Neutrophil (primary cell): Measurements from ENCODE around the gene TMEM132E.

Source experiments
- H3K27ac ChIP-seq: fragments of 200-600 bp; sonication (generic); 2 replicates; pipeline ENCODE4 v1.5.1; 2016; ENCODE audit warnings: mild to moderate bottlenecking, moderate library complexity
- H3K27me3 ChIP-seq: fragments of 200-600 bp; sonication (generic); 2 replicates; pipeline ENCODE4 v1.6.0; 2016; ENCODE audit warnings: mild to moderate bottlenecking
- H3K36me3 ChIP-seq: fragments of 200-600 bp; sonication (generic); 2 replicates; pipeline ENCODE4 v1.5.1; 2017
- H3K4me1 ChIP-seq, 2 experiments: fragments of 200-600 bp in 1 of 2; sonication (generic) in 1 of 2; 1 replicate in 1 of 2; 2 replicates in 1 of 2; pipeline versions ENCODE4 v1.5.1 to v1.6.1; 2013 to 2016; ENCODE audit warnings: low read depth in 1 of 2, low read length in 1 of 2, mild to moderate bottlenecking in 1 of 2, moderate library complexity in 1 of 2; ENCODE audit not compliant: control insufficient read depth in 1 of 2, insufficient read depth in 1 of 2
- H3K4me3 ChIP-seq, 2 experiments: fragments of 200-600 bp in 1 of 2; sonication (generic) in 1 of 2; 1 replicate in 1 of 2; 2 replicates in 1 of 2; pipeline ENCODE4 v1.5.1; 2013 to 2016; ENCODE audit warnings: low read depth in 1 of 2, low read length in 1 of 2, mild to moderate bottlenecking in 1 of 2, moderate library complexity in 1 of 2
- H3K9me3 ChIP-seq: fragments of 200-600 bp; sonication (generic); 2 replicates; pipeline ENCODE4 v1.5.1; 2016
- TF ChIP-seq, protein P1 (sequence below): fragments of 200-600 bp; sonication (generic); IDR thresholded peaks from 2 replicates; pipeline ENCODE4 v1.5.1; 2016; ENCODE audit warnings: antibody characterized with exemption

The TMEM132E gene

DNA sequence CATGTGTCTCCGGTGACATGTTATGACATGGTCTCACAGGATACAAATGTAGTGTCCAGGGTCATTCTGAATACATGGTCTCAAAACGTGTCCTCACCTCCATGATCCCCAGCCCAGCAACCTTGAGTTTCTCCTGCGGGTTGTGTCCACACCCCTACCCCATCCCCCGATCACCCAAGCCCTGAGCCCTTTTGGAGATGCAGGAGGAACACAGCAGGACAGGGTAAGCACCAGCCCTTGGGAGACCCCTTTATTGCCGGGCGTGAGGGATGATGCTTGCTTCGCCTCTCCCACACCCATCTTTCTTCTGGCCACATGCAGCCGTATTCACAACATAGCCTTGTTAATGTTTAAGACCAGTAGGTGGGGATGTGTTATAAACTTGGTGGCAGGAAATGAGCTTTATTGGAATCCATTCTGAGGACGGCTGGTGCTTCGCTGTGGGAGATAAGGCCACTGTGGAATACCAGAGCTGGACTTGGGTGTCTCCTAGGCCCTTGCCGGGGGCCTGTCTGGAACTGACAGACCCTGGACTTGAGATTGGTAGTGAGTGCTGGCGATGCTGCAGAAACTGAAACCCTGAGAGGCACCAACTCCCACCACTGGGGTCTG is 5.5 kb downstream of the TMEM132E start:
- Histone ChIP-seq H3K4me1 (peaks cover 0 to 4% of the 10 kb centered on the region in 2 experiments), H3K36me3 (no peaks in the 10 kb centered on the region), H3K27ac (no peak overlapping the region), H3K4me3 (no peak overlapping the region), H3K27me3 (peaks cover 100% of the 10 kb centered on the region), H3K9me3 (no peaks in the 10 kb centered on the region)
- TF ChIP-seq, protein P1, sequence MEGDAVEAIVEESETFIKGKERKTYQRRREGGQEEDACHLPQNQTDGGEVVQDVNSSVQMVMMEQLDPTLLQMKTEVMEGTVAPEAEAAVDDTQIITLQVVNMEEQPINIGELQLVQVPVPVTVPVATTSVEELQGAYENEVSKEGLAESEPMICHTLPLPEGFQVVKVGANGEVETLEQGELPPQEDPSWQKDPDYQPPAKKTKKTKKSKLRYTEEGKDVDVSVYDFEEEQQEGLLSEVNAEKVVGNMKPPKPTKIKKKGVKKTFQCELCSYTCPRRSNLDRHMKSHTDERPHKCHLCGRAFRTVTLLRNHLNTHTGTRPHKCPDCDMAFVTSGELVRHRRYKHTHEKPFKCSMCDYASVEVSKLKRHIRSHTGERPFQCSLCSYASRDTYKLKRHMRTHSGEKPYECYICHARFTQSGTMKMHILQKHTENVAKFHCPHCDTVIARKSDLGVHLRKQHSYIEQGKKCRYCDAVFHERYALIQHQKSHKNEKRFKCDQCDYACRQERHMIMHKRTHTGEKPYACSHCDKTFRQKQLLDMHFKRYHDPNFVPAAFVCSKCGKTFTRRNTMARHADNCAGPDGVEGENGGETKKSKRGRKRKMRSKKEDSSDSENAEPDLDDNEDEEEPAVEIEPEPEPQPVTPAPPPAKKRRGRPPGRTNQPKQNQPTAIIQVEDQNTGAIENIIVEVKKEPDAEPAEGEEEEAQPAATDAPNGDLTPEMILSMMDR = no peak

DNA sequence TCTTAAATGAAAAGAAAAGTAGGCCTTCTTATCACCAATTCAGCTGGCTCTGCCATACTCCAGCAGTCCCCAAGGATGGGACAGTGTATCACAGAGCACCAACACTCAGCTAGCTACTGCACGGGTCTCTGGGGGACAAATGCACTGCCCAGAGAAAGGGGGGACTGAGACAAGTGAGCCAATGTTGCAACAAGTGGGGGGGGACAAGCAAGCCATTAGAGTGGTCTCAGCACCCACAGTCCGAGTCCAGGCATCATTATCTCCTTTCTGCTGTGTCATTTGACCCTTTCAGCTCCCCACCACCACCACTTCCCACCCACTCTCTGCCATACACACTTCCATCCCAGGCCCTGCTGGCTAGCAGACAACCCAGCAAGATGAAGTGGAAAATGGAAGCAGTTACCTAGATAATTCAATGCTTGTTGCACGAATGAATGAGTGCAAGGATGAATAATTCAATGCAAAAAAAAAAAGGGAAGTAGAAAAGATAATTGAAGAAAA is 7.0 kb downstream of the TMEM132E start:
- no peaks in the 10 kb centered on the region for H3K36me3 ChIP-seq

GRCh38 chr17:34588266-34588665 is 8.9 kb downstream of the TMEM132E start:
- Histone ChIP-seq H3K9me3 (no peaks in the 10 kb centered on the region), H3K4me1 (no peaks in the 10 kb centered on the region), H3K27me3 (peaks cover 98% of the 10 kb centered on the region), H3K27ac (no peak overlapping the region), H3K4me3 (no peak overlapping the region), H3K36me3 (no peaks in the 10 kb centered on the region)
- TF ChIP-seq, protein P1 = no peak

More for the DNA sequence above, 7.0 kb downstream of the TMEM132E start:
- no peaks in the 10 kb centered on the region for H3K9me3 ChIP-seq
- peaks cover 0 to 2% of the 10 kb centered on the region in 2 experiments for H3K4me1 ChIP-seq
- TF ChIP-seq, protein P1 = no peak
- H3K27ac ChIP-seq = no peak overlapping the region
- no peak overlapping the region for H3K4me3 ChIP-seq
- H3K27me3 ChIP-seq = peaks cover 100% of the 10 kb centered on the region

GRCh38 chr17:34589120-34589965 is 10.0 kb downstream of the TMEM132E start:
- TF ChIP-seq, protein P1 = no peak
- H3K27me3 ChIP-seq = peaks cover 98% of the 10 kb centered on the region
- no peak overlapping the region for H3K4me3 ChIP-seq
- no peaks in the 10 kb centered on the region for H3K4me1 ChIP-seq
- H3K27ac ChIP-seq = no peak overlapping the region
- no peaks in the 10 kb centered on the region for H3K9me3 ChIP-seq
- no peaks in the 10 kb centered on the region for H3K36me3 ChIP-seq

- Histone ChIP-seq H3K27ac (no peak overlapping the region), H3K36me3 (no peaks in the 10 kb centered on the region), H3K4me1 (no peaks in the 10 kb centered on the region), H3K9me3 (no peaks in the 10 kb centered on the region), H3K4me3 (no peak overlapping the region), H3K27me3 (peaks cover 93% of the 10 kb centered on the region)
- TF ChIP-seq, protein P1 = no peak
Observed at GRCh38 chr17:34592002-34592401, 12.6 kb downstream of the TMEM132E start.
